ENCODE data around the gene KIF18B. TPM values are rescaled to one million over a fixed set of nuclear protein-coding genes. Genes with fewer than 3 reads are reported as not detected.

The KIF18B gene
- total and polyA plus RNA-seq, 2 donors (not counting 3 experiments of a cell fraction or from before 2014, with no cell fraction given) = 24.5 to 50.3 TPM

- H3K27me3 ChIP-seq (ENCODE audit: control insufficient read depth in 2 of 2, insufficient read depth in 2 of 2, low read length in 2 of 2) = peaks cover 0 to 9% of the 10 kb centered on the region in 2 experiments
- H3K4me2 ChIP-seq (ENCODE audit: insufficient read depth, low read length) = no peak overlapping the region
- dilution Hi-C loops (cut with MboI; ENCODE audit: extremely low pct_ligation_motif_present, low sequenced_read_pairs) = no loop called here
- no peaks in the 10 kb centered on the region for H3K4me1 ChIP-seq (ENCODE audit: control insufficient read depth, extremely low read depth, insufficient read depth, low read length)
- intact Hi-C loops (cut with micrococcal nuclease) = no loop called here
- no TSS peak for BruUV-seq (replicated peaks)
- ChIA-PET CTCF (interaction anchor here (0.7 to 3.5 kb wide), 5 partner anchors 16 to 217 kb away, joined by 3 to 10 read pairs (median 4); no protein-coding TSS in a partner anchor), POLR2A (interaction anchor here (0.5 to 0.9 kb wide), 2 partner anchors 9 to 1594 kb away, joined by 5 to 8 read pairs; partner anchors contain the start of gene ARL4D)
- H3K36me3 ChIP-seq (ENCODE audit: control insufficient read depth in 2 of 2, extremely low read depth in 1 of 2, insufficient read depth in 2 of 2, low read length in 2 of 2) = no peaks in the 10 kb centered on the region
- H3K9me1 ChIP-seq (replicated peaks; ENCODE audit: control insufficient read depth, extremely low read depth, insufficient read depth, low read length) = no peaks in the 10 kb centered on the region
- TF ChIP-seq, protein P1, sequence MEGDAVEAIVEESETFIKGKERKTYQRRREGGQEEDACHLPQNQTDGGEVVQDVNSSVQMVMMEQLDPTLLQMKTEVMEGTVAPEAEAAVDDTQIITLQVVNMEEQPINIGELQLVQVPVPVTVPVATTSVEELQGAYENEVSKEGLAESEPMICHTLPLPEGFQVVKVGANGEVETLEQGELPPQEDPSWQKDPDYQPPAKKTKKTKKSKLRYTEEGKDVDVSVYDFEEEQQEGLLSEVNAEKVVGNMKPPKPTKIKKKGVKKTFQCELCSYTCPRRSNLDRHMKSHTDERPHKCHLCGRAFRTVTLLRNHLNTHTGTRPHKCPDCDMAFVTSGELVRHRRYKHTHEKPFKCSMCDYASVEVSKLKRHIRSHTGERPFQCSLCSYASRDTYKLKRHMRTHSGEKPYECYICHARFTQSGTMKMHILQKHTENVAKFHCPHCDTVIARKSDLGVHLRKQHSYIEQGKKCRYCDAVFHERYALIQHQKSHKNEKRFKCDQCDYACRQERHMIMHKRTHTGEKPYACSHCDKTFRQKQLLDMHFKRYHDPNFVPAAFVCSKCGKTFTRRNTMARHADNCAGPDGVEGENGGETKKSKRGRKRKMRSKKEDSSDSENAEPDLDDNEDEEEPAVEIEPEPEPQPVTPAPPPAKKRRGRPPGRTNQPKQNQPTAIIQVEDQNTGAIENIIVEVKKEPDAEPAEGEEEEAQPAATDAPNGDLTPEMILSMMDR (IDR thresholded peaks at IDR 0.05; ENCODE audit: extremely low read depth in 1 of 2, insufficient read depth in 1 of 2, low read depth in 1 of 2, low read length in 2 of 2) = no peak
- TF ChIP-seq, protein P2, sequence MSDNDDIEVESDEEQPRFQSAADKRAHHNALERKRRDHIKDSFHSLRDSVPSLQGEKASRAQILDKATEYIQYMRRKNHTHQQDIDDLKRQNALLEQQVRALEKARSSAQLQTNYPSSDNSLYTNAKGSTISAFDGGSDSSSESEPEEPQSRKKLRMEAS (IDR thresholded peaks at IDR 0.05; ENCODE audit: insufficient read depth, insufficient read length) = no peak
- TF ChIP-seq GATA2 (IDR thresholded peaks at IDR 0.05; ENCODE audit: insufficient read depth, insufficient read length, low read depth, low read length) (no peak), JUN (IDR thresholded peaks at IDR 0.05; ENCODE audit: borderline replicate concordance, insufficient read depth, insufficient read length, low read depth) (no peak), MYC (IDR thresholded peaks at IDR 0.05; ENCODE audit: low read depth, low read length) (no peak), POLR2A (IDR thresholded peaks at IDR 0.05; ENCODE audit: low read depth, low read length) (no peak), POLR2AphosphoS5 (IDR thresholded peaks at IDR 0.05; ENCODE audit: insufficient read depth, low read depth, low read length) (no peak), FOS (IDR thresholded peaks at IDR 0.05; ENCODE audit: borderline replicate concordance, insufficient read depth, low read length) (no peak), EZH2 (IDR thresholded peaks at IDR 0.05; ENCODE audit: borderline replicate concordance, low read depth, low read length, severe bottlenecking) (no peak)
- H3K79me2 ChIP-seq (ENCODE audit: control insufficient read depth, insufficient read depth, low read length) = no peaks in the 10 kb centered on the region
- H3K9ac ChIP-seq (replicated peaks; ENCODE audit: extremely low read depth, insufficient read depth, low read length) = no peak overlapping the region
- H3K9me3 ChIP-seq (replicated peaks; ENCODE audit: control insufficient read depth, insufficient read depth, low read length) = no peaks in the 10 kb centered on the region
- no peak overlapping the region for H2AFZ ChIP-seq (ENCODE audit: low read depth, low read length)
- no peak for FAIRE-seq
- no peak for DNase-seq (ENCODE audit: low read depth, low spot score)
- no peak overlapping the region for H3K27ac ChIP-seq (ENCODE audit: insufficient read depth, low read depth, low read length)
- no peak overlapping the region for H3K4me3 ChIP-seq (replicated peaks in 1 of 3; ENCODE audit: insufficient read depth in 1 of 3, low read depth in 1 of 3, low read length in 3 of 3)
- H4K20me1 ChIP-seq (replicated peaks; ENCODE audit: control insufficient read depth, extremely low read depth, insufficient read depth, low read length) = no peaks in the 10 kb centered on the region
Measured at GRCh38 chr17:44992242-44992939, 44.8 kb upstream of the KIF18B start.

Measured in endothelial cell of umbilical vein (primary cell).